Astrocyte (in vitro differentiated cells and primary cell): ENCODE data around the gene PPP1CB. TPM values are rescaled to one million over a fixed set of nuclear protein-coding genes. Genes with fewer than 3 reads are reported as not detected.
A peak's percentile ranks its signal among the peaks of the same experiment; 100 is the strongest.

Source experiments
- DNase-seq: peaks from one replicate; pipeline ENCODE4 v3.0.0-alpha.2; 2010; ENCODE audit warnings: low read depth
- FAIRE-seq: peaks from 2 replicates; lab custom pipeline; 2011; peaks lifted over from hg19 to GRCh38; lab: Jason Lieb, UNC
- H2AFZ ChIP-seq: 2 replicates; pipeline ENCODE4 v1.6.0; 2012; ENCODE audit warnings: low read depth, low read length, inconsistent platforms
- H3K27ac ChIP-seq: 2 replicates; pipeline ENCODE4 v1.5.1; 2011; ENCODE audit warnings: low read depth, low read length, inconsistent platforms
- H3K27me3 ChIP-seq: 2 replicates; pipeline ENCODE4 v1.6.0; 2011; ENCODE audit warnings: low read length, inconsistent platforms; ENCODE audit not compliant: insufficient read depth
- H3K36me3 ChIP-seq: 2 replicates; pipeline ENCODE4 v1.5.1; 2011; ENCODE audit warnings: low read length, inconsistent platforms; ENCODE audit not compliant: insufficient read depth
- H3K4me1 ChIP-seq: 2 replicates; pipeline ENCODE4 v1.5.1; 2011; ENCODE audit warnings: low read length, inconsistent platforms; ENCODE audit not compliant: insufficient read depth
- H3K4me2 ChIP-seq: 2 replicates; pipeline ENCODE4 v1.6.0; 2012; ENCODE audit warnings: low read length, inconsistent platforms
- H3K4me3 ChIP-seq: 2 replicates; pipeline ENCODE4 v1.5.1; 2011; ENCODE audit warnings: low read depth, mild to moderate bottlenecking, low read length, inconsistent platforms; ENCODE audit not compliant: insufficient read depth
- H3K79me2 ChIP-seq: 2 replicates; pipeline ENCODE4 v1.6.0; 2012; ENCODE audit warnings: mild to moderate bottlenecking, low read length, inconsistent platforms; ENCODE audit not compliant: insufficient read depth
- H3K9ac ChIP-seq: 2 replicates; pipeline ENCODE4 v1.6.0; 2012; ENCODE audit warnings: mild to moderate bottlenecking, low read length, inconsistent platforms
- H3K9me3 ChIP-seq: 2 replicates; pipeline ENCODE4 v1.5.1; 2012; ENCODE audit warnings: low read depth, mild to moderate bottlenecking, low read length, inconsistent platforms; ENCODE audit not compliant: insufficient read depth
- H4K20me1 ChIP-seq: 2 replicates; pipeline ENCODE4 v1.6.0; 2012; ENCODE audit warnings: low read length, inconsistent platforms; ENCODE audit not compliant: insufficient read depth
- H3K27ac Mint-ChIP-seq: one replicate; pipeline ENCODE4 v1.8.0; 2021; ENCODE audit warnings: mild to moderate bottlenecking, mixed read lengths; ENCODE audit not compliant: unreplicated experiment
- H3K27me3 Mint-ChIP-seq: one replicate; pipeline ENCODE4 v1.8.0; 2021; ENCODE audit warnings: low read depth, mixed read lengths; ENCODE audit not compliant: unreplicated experiment
- H3K36me3 Mint-ChIP-seq: one replicate; pipeline ENCODE4 v1.8.0; 2021; ENCODE audit warnings: low read depth, mixed read lengths; ENCODE audit not compliant: unreplicated experiment
- H3K4me1 Mint-ChIP-seq: one replicate; pipeline ENCODE4 v1.8.0; 2021; ENCODE audit warnings: low read depth, mixed read lengths; ENCODE audit not compliant: unreplicated experiment
- H3K4me3 Mint-ChIP-seq: one replicate; pipeline ENCODE4 v1.8.0; 2021; ENCODE audit warnings: mild to moderate bottlenecking, moderate library complexity, mixed read lengths; ENCODE audit not compliant: unreplicated experiment
- H3K9me3 Mint-ChIP-seq: one replicate; pipeline ENCODE4 v1.8.0; 2021; ENCODE audit warnings: mild to moderate bottlenecking, mixed read lengths; ENCODE audit not compliant: unreplicated experiment
- EZH2 ChIP-seq: IDR thresholded peaks from 2 replicates; pipeline ENCODE4 v1.6.1; 2012; ENCODE audit warnings: mild to moderate bottlenecking, low read length, inconsistent platforms; ENCODE audit not compliant: insufficient read depth
- total RNA-seq: library from RNA; stranded (reverse); gene quantifications from 2 replicates; pipeline ENCODE4 v1.2.1, GENCODE V29; 2021
- TF ChIP-seq, protein P1 (sequence below): IDR thresholded peaks from 2 replicates; pipeline ENCODE4 v1.5.1; 2011; ENCODE audit warnings: low read depth, mild to moderate bottlenecking, inconsistent platforms, low read length, moderate library complexity; ENCODE audit not compliant: insufficient read depth

The PPP1CB gene
- total RNA-seq, 1 donor from 2014 or later: 250 TPM

DNA sequence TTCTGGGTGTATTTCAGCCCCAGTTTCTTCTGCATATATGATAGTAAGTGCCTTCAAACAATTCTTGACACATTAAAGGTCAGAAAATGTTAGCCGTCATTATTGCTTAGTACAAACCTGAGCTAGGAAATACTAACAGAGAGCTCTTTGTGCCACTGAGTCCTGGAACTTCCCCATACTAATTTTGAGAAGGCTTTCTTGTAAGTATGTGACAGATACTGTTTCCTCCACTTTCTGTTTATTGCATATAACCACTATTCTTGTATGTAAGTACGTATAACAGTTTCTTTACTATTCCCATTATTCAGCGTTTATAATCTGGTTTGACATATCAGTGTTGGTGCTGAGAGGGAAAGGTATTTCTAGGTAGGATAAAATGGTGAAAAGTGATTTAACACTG, 9.8 kb downstream of the PPP1CB start:
- DNase-seq: no peak
- TF ChIP-seq EZH2: no peak
- TF ChIP-seq, protein P1, sequence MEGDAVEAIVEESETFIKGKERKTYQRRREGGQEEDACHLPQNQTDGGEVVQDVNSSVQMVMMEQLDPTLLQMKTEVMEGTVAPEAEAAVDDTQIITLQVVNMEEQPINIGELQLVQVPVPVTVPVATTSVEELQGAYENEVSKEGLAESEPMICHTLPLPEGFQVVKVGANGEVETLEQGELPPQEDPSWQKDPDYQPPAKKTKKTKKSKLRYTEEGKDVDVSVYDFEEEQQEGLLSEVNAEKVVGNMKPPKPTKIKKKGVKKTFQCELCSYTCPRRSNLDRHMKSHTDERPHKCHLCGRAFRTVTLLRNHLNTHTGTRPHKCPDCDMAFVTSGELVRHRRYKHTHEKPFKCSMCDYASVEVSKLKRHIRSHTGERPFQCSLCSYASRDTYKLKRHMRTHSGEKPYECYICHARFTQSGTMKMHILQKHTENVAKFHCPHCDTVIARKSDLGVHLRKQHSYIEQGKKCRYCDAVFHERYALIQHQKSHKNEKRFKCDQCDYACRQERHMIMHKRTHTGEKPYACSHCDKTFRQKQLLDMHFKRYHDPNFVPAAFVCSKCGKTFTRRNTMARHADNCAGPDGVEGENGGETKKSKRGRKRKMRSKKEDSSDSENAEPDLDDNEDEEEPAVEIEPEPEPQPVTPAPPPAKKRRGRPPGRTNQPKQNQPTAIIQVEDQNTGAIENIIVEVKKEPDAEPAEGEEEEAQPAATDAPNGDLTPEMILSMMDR: no peak
- Histone ChIP-seq H3K27ac (no peak overlapping the region), H3K36me3 (peaks cover 3% of the 10 kb centered on the region), H3K9me3 (no peaks in the 10 kb centered on the region), H3K79me2 (peaks cover 100% of the 10 kb centered on the region), H3K4me2 (no peak overlapping the region), H3K4me1 (peaks cover 10% of the 10 kb centered on the region), H3K4me3 (no peak overlapping the region), H2AFZ (no peak overlapping the region), H3K27me3 (no peaks in the 10 kb centered on the region), H4K20me1 (peaks cover 97% of the 10 kb centered on the region), H3K9ac (no peak overlapping the region)
- Mint-ChIP-seq H3K4me3 (no peak overlapping the region), H3K27me3 (no peaks in the 10 kb centered on the region), H3K27ac (no peak overlapping the region), H3K36me3 (peaks cover 2% of the 10 kb centered on the region), H3K9me3 (no peaks in the 10 kb centered on the region), H3K4me1 (peaks cover 36% of the 10 kb centered on the region)
- FAIRE-seq: no peak

DNA sequence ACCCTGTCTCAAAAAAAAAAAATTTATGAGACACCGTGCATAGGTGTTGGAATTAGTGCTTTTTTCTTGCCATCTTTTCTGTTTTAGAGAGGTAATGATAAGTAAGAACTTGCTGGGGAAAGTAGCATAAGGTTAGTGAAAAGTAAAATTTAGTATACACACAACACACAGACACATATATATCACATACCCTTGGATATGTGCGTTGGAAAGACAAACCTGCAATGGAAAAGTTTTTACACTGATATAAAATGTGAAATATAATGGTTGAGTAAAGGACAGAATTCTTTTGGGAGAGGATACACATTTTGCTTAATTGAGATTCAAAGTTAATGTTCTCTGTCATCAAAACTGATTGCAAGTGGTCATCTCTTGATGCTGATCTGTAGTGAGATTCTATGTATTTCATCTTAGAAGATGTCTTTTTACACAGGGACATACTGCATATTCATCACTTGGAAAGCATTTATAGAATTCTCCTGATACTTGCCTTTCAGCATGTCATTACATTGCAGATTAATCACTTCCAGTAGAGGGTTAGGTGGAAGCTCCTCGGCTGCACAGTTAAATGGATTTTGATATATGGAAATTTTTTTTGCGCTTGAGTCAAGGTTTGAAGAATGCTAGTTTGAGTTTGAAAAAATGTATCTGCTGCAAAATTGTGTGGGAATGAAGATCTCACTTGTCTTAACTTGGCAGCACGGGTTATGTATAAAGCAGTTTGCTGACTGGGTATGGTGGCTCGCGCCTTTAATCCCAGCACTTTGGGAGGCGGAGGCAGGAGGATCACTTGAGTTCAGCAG, 13.5 kb downstream of the PPP1CB start:
- Mint-ChIP-seq H3K27me3 (no peaks in the 10 kb centered on the region), H3K4me1 (peaks cover 24% of the 10 kb centered on the region), H3K9me3 (no peaks in the 10 kb centered on the region), H3K36me3 (no peaks in the 10 kb centered on the region), H3K4me3 (no peak overlapping the region), H3K27ac (no peak overlapping the region)
- Histone ChIP-seq H3K27me3 (no peaks in the 10 kb centered on the region), H3K9ac (no peak overlapping the region), H3K9me3 (no peaks in the 10 kb centered on the region), H3K4me1 (peaks cover 4% of the 10 kb centered on the region), H2AFZ (no peak overlapping the region), H3K79me2 (peaks cover 99% of the 10 kb centered on the region), H4K20me1 (peaks cover 99% of the 10 kb centered on the region), H3K4me3 (no peak overlapping the region), H3K4me2 (peak overlapping the region; percentile 9), H3K36me3 (peaks cover 3% of the 10 kb centered on the region), H3K27ac (no peak overlapping the region)
- FAIRE-seq (no peak), DNase-seq (peak; percentile 26)
- no peak for TF ChIP-seq EZH2
- TF ChIP-seq, protein P1: no peak

DNA sequence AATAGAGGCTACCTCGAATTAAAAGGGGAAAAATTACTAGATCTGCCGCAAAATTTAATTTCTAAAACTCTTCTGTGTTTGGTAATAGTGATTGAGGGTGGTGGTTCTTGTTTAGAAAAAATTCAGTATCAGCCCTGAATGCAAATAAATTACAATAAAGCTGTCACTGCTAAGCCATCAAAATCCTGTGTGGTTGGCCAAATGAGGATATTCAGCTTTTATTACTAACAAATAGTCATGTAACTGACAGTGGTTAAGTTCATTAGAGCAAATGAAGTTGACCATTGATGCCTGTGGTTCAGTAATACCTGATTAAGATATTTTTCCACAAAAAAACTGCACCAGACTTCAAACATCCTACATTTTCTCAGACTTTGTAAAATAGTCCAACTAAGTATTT, 14.4 kb downstream of the PPP1CB start:
- Histone ChIP-seq H4K20me1 (peaks cover 99% of the 10 kb centered on the region), H3K9ac (no peak overlapping the region), H3K4me1 (peaks cover 4% of the 10 kb centered on the region), H3K27ac (no peak overlapping the region), H3K79me2 (peaks cover 99% of the 10 kb centered on the region), H2AFZ (no peak overlapping the region), H3K36me3 (no peaks in the 10 kb centered on the region), H3K4me3 (no peak overlapping the region), H3K27me3 (no peaks in the 10 kb centered on the region), H3K9me3 (no peaks in the 10 kb centered on the region), H3K4me2 (no peak overlapping the region)
- Mint-ChIP-seq H3K27ac (no peak overlapping the region), H3K4me1 (peaks cover 24% of the 10 kb centered on the region), H3K36me3 (no peaks in the 10 kb centered on the region), H3K27me3 (no peaks in the 10 kb centered on the region), H3K9me3 (no peaks in the 10 kb centered on the region), H3K4me3 (no peak overlapping the region)
- DNase-seq: no peak
- TF ChIP-seq, protein P1: no peak
- no peak for TF ChIP-seq EZH2
- FAIRE-seq: no peak
